ENCODE data around the gene PLEKHD1.
"Not testable (repeated sequence)": the region's sequence is repeated elsewhere in the genome, so short reads cannot be mapped to it uniquely, and the experiment has no call there.

The PLEKHD1 gene

GRCh38 chr14:69483765-69484443 lies 624 bp upstream of the PLEKHD1 start:
- DNase-seq = no peak

- DNase-seq = no peak
Measured at GRCh38 chr14:69485315-69485660, 760 bp downstream of the PLEKHD1 start.

- no peak for DNase-seq
Measured at GRCh38 chr14:69485701-69486100, 1.2 kb downstream of the PLEKHD1 start.

- DNase-seq = no peak
Measured at GRCh38 chr14:69487226-69487625, 2.7 kb downstream of the PLEKHD1 start.

GRCh38 chr14:69487771-69488170 lies 3.2 kb downstream of the PLEKHD1 start:
- DNase-seq = no peak

GRCh38 chr14:69489495-69489894 lies 5.0 kb downstream of the PLEKHD1 start:
- no peak for DNase-seq

- no peak for DNase-seq
Measured at GRCh38 chr14:69490219-69490918, 5.8 kb downstream of the PLEKHD1 start.

GRCh38 chr14:69491193-69491592 lies 6.7 kb downstream of the PLEKHD1 start:
- DNase-seq = no peak

- no peak for DNase-seq
Measured at GRCh38 chr14:69493038-69493437, 8.5 kb downstream of the PLEKHD1 start.

- no peak for DNase-seq
Measured at GRCh38 chr14:69493791-69494190, 9.3 kb downstream of the PLEKHD1 start.

- no peak for DNase-seq
Measured at GRCh38 chr14:69495341-69495921, 10.9 kb downstream of the PLEKHD1 start.

GRCh38 chr14:69497866-69498265 lies 13.3 kb downstream of the PLEKHD1 start:
- DNase-seq = not testable (repeated sequence)

- DNase-seq = not testable (repeated sequence)
Measured at GRCh38 chr14:69498286-69498685, 13.8 kb downstream of the PLEKHD1 start.

- no peak for DNase-seq
Measured at GRCh38 chr14:69499436-69499835, 14.9 kb downstream of the PLEKHD1 start.

GRCh38 chr14:69500096-69500495 lies 15.6 kb downstream of the PLEKHD1 start:
- no peak for DNase-seq

GRCh38 chr14:69500736-69501135 lies 16.2 kb downstream of the PLEKHD1 start:
- no peak for DNase-seq

- no peak for DNase-seq
Measured at GRCh38 chr14:69501423-69501838, 16.9 kb downstream of the PLEKHD1 start.

- DNase-seq = no peak
Measured at GRCh38 chr14:69504775-69505174, 20.2 kb downstream of the PLEKHD1 start.

GRCh38 chr14:69505338-69506240 lies 21.1 kb downstream of the PLEKHD1 start:
- DNase-seq = no peak

- no peak for DNase-seq
Measured at GRCh38 chr14:69506241-69506595, 21.7 kb downstream of the PLEKHD1 start.

GRCh38 chr14:69518289-69519101 lies 34.0 kb downstream of the PLEKHD1 start:
- DNase-seq = no peak

Data from amniotic stem cell (primary cell).